OCI-LY7 (cell line): Measurements from ENCODE around the gene GABARAPL2. TPM values are rescaled to one million over a fixed set of nuclear protein-coding genes. Genes with fewer than 3 reads are reported as not detected.
"Not testable (repeated sequence)": the region's sequence is repeated elsewhere in the genome, so short reads cannot be mapped to it uniquely, and the experiment has no call there.

Source experiments
- BruUV-seq: library from RNA; stranded (reverse); fragments of 400-500 nt; replicated peaks from 2 replicates; lab custom pipeline; 2021; lab: Mats Ljungman, UMichigan
- CTCF ChIA-PET: fragments of 300-600 bp; sonication (Branson Sonifier 250); formaldehyde crosslinking; loops from one replicate; lab custom pipeline; 2022; ENCODE audit warnings: antibody characterized with exemption; ENCODE audit not compliant: unreplicated experiment; lab: Charles Lee
- POLR2A ChIA-PET: fragments of 300-600 bp; sonication (Branson Sonifier 250); formaldehyde crosslinking; loops from one replicate; lab custom pipeline; 2022; ENCODE audit warnings: antibody characterized with exemption; lab: Charles Lee
- DNase-seq: peaks from one replicate; pipeline ENCODE4 v3.0.0-alpha.2; 2015; ENCODE audit warnings: low spot score
- H2AFZ ChIP-seq: fragments of 200-600 bp; sonication (generic), shearing (Covaris generic); 2 replicates; pipeline ENCODE4 v1.6.1; 2014; ENCODE audit warnings: mild to moderate bottlenecking, antibody characterized with exemption, low read length, moderate library complexity
- H3K27ac ChIP-seq: fragments of 200-600 bp; sonication (generic); 2 replicates; pipeline ENCODE4 v1.5.1; 2014; ENCODE audit warnings: mixed run types, low read depth, mild to moderate bottlenecking, moderate library complexity, low read length, inconsistent platforms; ENCODE audit not compliant: poor library complexity, severe bottlenecking
- H3K36me3 ChIP-seq: fragments of 200-600 bp; sonication (generic); 2 replicates; pipeline ENCODE4 v1.6.1; 2014; ENCODE audit warnings: mild to moderate bottlenecking, antibody characterized with exemption, low read length, moderate library complexity, mixed read lengths; ENCODE audit not compliant: insufficient read depth
- H3K4me1 ChIP-seq: fragments of 200-600 bp; sonication (generic); 2 replicates; pipeline ENCODE4 v1.5.1; 2014; ENCODE audit warnings: mild to moderate bottlenecking, low read length; ENCODE audit not compliant: insufficient read depth, poor library complexity, severe bottlenecking
- H3K4me2 ChIP-seq: fragments of 200-600 bp; sonication (generic); 2 replicates; pipeline ENCODE4 v1.6.1; 2014; ENCODE audit warnings: mild to moderate bottlenecking, low read length
- H3K4me3 ChIP-seq: fragments of 200-600 bp; sonication (generic); 2 replicates; pipeline ENCODE4 v1.5.1; 2014; ENCODE audit warnings: mild to moderate bottlenecking, low read depth, low read length; ENCODE audit not compliant: poor library complexity, severe bottlenecking
- H3K79me2 ChIP-seq: fragments of 200-600 bp; sonication (generic); 2 replicates; pipeline ENCODE4 v1.6.1; 2016; ENCODE audit warnings: low read depth, mild to moderate bottlenecking, low read length, moderate library complexity, mixed read lengths; ENCODE audit not compliant: insufficient read depth
- H3K9me2 ChIP-seq: fragments of 200-600 bp; sonication (generic); 2 replicates; pipeline ENCODE4 v1.6.1; 2016; ENCODE audit warnings: mild to moderate bottlenecking, low read length, mixed read lengths; ENCODE audit not compliant: insufficient read depth
- H3K9me3 ChIP-seq: fragments of 200-600 bp; sonication (generic); 2 replicates; pipeline ENCODE4 v1.6.1; 2014; ENCODE audit warnings: mild to moderate bottlenecking, mixed run types, low read length, mixed read lengths
- H4K20me1 ChIP-seq: fragments of 200-600 bp; sonication (generic); 2 replicates; pipeline ENCODE4 v1.6.1; 2014; ENCODE audit warnings: mild to moderate bottlenecking, antibody characterized with exemption, low read length, moderate library complexity, mixed read lengths; ENCODE audit not compliant: insufficient read depth
- CTCF ChIP-seq: fragments of 200-600 bp; sonication (generic); conservative IDR thresholded peaks from 2 replicates; pipeline ENCODE4 v1.5.1; 2014; ENCODE audit warnings: mild to moderate bottlenecking, antibody characterized with exemption, low read length, moderate library complexity, mixed read lengths
- EZH2phosphoT487 ChIP-seq: fragments of 200-600 bp; sonication (generic); IDR thresholded peaks from 2 replicates; pipeline ENCODE4 v1.6.1; 2018; ENCODE audit warnings: low read depth, borderline replicate concordance, mild to moderate bottlenecking, mixed run types, antibody characterized with exemption, low read length, moderate library complexity, mixed read lengths
- intact Hi-C: fragments of 100-400 bp; cut with micrococcal nuclease; formaldehyde crosslinking; loops from one replicate; pipeline ENCODE4 v1.10.0; 2022; ENCODE audit not compliant: unreplicated experiment
- total RNA-seq, 2 experiments: library from RNA; depleted of rRNA in 1 of 2; stranded (reverse); fragments of >200 nt in 1 of 2; shearing (Covaris generic) in 1 of 2; gene quantifications; 2 replicates each; pipeline ENCODE4 v1.2.3, GENCODE V29; 2014 to 2022

The GABARAPL2 gene
- total RNA-seq, 2 experiments from 2014 or later = 57.7 to 93.5 TPM

GRCh38 chr16:75541236-75541635, 24.9 kb upstream of the GABARAPL2 start:
- Histone ChIP-seq H2AFZ (no peak overlapping the region), H3K4me3 (no peak overlapping the region), H3K4me1 (no peaks in the 10 kb centered on the region), H3K9me2 (no peaks in the 10 kb centered on the region), H3K9me3 (no peaks in the 10 kb centered on the region), H3K27ac (no peak overlapping the region), H4K20me1 (no peaks in the 10 kb centered on the region), H3K79me2 (no peaks in the 10 kb centered on the region), H3K36me3 (no peaks in the 10 kb centered on the region; the same call in 1 of the 2 replicates), H3K4me2 (no peak overlapping the region)
- CTCF ChIA-PET = no interaction called here
- TF ChIP-seq EZH2phosphoT487 (no peak), CTCF (no peak)
- DNase-seq = no peak
- no TSS peak for BruUV-seq
- intact Hi-C loops = no loop called here
- POLR2A ChIA-PET = interaction anchor here (0.6 kb wide), 1 partner anchor 282 kb away, joined by 4 read pairs; no protein-coding TSS in a partner anchor

DNA sequence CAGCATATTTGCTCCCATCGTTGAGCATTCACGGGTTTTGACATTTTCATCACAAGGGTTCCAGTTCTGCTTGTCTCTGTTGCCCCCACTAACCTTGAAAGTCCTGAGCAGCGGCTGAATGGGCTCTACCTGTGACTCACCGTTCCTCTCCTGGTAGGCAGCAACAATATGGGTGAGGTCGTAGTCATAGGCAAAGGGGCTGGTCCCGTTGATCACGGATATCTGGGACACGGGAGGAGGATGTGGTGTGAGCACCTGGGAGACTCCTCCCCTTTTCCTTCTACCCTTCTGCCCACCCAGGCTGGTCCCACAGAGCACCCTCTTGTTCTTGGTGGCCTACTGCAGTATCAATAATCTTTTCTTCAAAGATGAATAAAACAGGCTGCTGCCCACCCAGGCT, 23.7 kb upstream of the GABARAPL2 start:
- BruUV-seq, DNase-seq, H4K20me1 ChIP-seq, H3K27ac ChIP-seq, H3K36me3 ChIP-seq, H3K4me3 ChIP-seq, H3K4me1 ChIP-seq, H3K79me2 ChIP-seq, POLR2A ChIA-PET, H3K4me2 ChIP-seq, H2AFZ ChIP-seq, CTCF ChIA-PET, intact Hi-C loops, H3K9me2 ChIP-seq, H3K9me3 ChIP-seq: not testable (repeated sequence)

GRCh38 chr16:75545879-75546278, 20.3 kb upstream of the GABARAPL2 start:
- intact Hi-C loops, H2AFZ ChIP-seq, H3K4me2 ChIP-seq, H3K4me3 ChIP-seq, DNase-seq, H3K9me3 ChIP-seq, H4K20me1 ChIP-seq, H3K27ac ChIP-seq, H3K36me3 ChIP-seq, H3K4me1 ChIP-seq, BruUV-seq, H3K79me2 ChIP-seq, CTCF ChIA-PET, H3K9me2 ChIP-seq: not testable (repeated sequence)
- POLR2A ChIA-PET = interaction anchor here (0.6 kb wide), 1 partner anchor 216 kb away, joined by 3 read pairs; no protein-coding TSS in a partner anchor

DNA sequence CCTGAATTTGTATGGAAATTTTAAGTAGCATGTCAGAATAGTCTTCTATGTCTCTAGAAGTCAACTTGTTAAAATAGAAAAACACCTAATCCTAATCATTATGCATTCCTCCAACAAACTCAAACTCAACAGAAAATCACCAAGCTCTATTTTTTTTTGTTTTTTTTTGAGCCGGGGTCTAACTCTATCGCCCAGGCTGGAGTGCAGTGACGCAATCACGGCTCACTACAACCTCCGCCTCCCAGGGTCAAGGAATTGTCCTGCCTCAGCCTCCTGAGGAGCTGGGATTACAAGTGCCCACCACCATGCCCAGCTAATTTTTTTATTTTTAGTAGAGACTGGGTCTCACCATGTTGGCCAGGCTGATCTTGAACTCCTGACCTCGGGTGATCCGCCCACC, 19.9 kb upstream of the GABARAPL2 start:
- no peak for TF ChIP-seq CTCF
- TF ChIP-seq EZH2phosphoT487 = no peak
- DNase-seq = no peak
- H3K4me3 ChIP-seq = no peak overlapping the region
- ChIA-PET POLR2A (interaction anchor here (0.6 kb wide), 1 partner anchor 216 kb away, joined by 3 read pairs; no protein-coding TSS in a partner anchor), CTCF (no interaction called here)
- BruUV-seq = no TSS peak
- intact Hi-C loops = no loop called here
- no peaks in the 10 kb centered on the region for H3K79me2 ChIP-seq
- no peaks in the 10 kb centered on the region for H3K9me3 ChIP-seq
- H3K36me3 ChIP-seq = no peaks in the 10 kb centered on the region; the same call in 1 of the 2 replicates
- no peak overlapping the region for H3K4me2 ChIP-seq
- H3K27ac ChIP-seq = no peak overlapping the region
- no peaks in the 10 kb centered on the region for H3K9me2 ChIP-seq
- no peaks in the 10 kb centered on the region for H4K20me1 ChIP-seq
- H2AFZ ChIP-seq = no peak overlapping the region
- peaks cover 7% of the 10 kb centered on the region for H3K4me1 ChIP-seq

GRCh38 chr16:75548456-75548855, 17.7 kb upstream of the GABARAPL2 start:
- H4K20me1 ChIP-seq, CTCF ChIA-PET, POLR2A ChIA-PET, H3K4me3 ChIP-seq, H3K4me2 ChIP-seq, H3K9me2 ChIP-seq, BruUV-seq, H3K79me2 ChIP-seq, H3K9me3 ChIP-seq, intact Hi-C loops, H3K36me3 ChIP-seq, H2AFZ ChIP-seq, H3K4me1 ChIP-seq, DNase-seq, H3K27ac ChIP-seq: not testable (repeated sequence)
